Activated B cell treated with CpG ODN at 0.5 μM for 24 hours (primary cell): ENCODE measurements around the gene FHIT. TPM values are rescaled to one million over a fixed set of nuclear protein-coding genes. Genes with fewer than 3 reads are reported as not detected.

Source experiments
- ATAC-seq: fragments of 200-7000 bp; cut with Tn5 transposase; one replicate; pipeline ENCODE4 v1.10.0; 2021; ENCODE audit warnings: low read depth, mild to moderate bottlenecking, moderate library complexity
- CTCF ChIA-PET: fragments of 350-600 bp; sonication (Branson Sonifier 250); formaldehyde crosslinking; loops from one replicate; lab custom pipeline; 2021; ENCODE audit warnings: antibody characterized with exemption; lab: Charles Lee
- POLR2A ChIA-PET: fragments of 350-600 bp; sonication (Branson Sonifier 250); formaldehyde crosslinking; loops from one replicate; lab custom pipeline; 2021; ENCODE audit warnings: antibody characterized with exemption; lab: Charles Lee
- DNase-seq: peaks from one replicate; pipeline ENCODE4 v3.0.0; 2022
- H3K27ac Mint-ChIP-seq: one replicate; pipeline ENCODE4 v1.8.0; 2020; ENCODE audit warnings: mixed read lengths
- H3K27me3 Mint-ChIP-seq: one replicate; pipeline ENCODE4 v1.8.0; 2021; ENCODE audit warnings: mixed read lengths
- H3K36me3 Mint-ChIP-seq: one replicate; pipeline ENCODE4 v1.8.0; 2021; ENCODE audit warnings: low read depth, mixed read lengths
- H3K4me1 Mint-ChIP-seq: one replicate; pipeline ENCODE4 v1.8.0; 2021; ENCODE audit warnings: mixed read lengths
- H3K4me3 Mint-ChIP-seq: one replicate; pipeline ENCODE4 v1.8.0; 2020; ENCODE audit warnings: mild to moderate bottlenecking, mixed read lengths
- H3K9me3 Mint-ChIP-seq: one replicate; pipeline ENCODE4 v1.8.0; 2020; ENCODE audit warnings: mixed read lengths
- intact Hi-C: fragments of 100-400 bp; cut with micrococcal nuclease; formaldehyde crosslinking; loops from one replicate; pipeline ENCODE4 v1.15.1; 2024
- total RNA-seq: library from RNA; stranded (reverse); gene quantifications from 2 replicates; pipeline ENCODE4 v1.2.3, GENCODE V29; 2022
- TF ChIP-seq, protein P1 (sequence below): fragments of 200-600 bp; IDR thresholded peaks from one replicate; pipeline ENCODE4 v1.8.0; 2022; ENCODE audit warnings: antibody characterized with exemption, mild to moderate bottlenecking

Gene FHIT
- total RNA-seq, 1 donor from 2014 or later: 5.5 TPM

DNA sequence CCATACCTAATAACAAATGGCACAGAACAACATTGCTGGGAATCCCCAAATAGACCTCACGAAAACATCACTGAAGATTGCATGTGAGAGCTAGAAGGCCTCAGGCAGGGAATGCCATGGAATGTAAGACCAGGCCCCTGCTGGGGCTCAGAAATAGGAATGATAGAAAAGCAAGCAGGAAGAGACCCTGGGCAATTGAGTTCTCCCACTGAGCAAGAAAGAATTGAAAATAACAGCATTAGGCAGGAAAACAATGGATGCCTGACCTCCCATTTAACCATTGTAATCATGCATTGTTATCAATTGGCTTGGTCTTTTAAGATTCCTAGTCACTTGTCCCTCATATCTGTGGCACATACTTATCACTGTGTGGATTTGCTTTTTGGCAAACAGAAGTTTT lies 581.6 kb downstream of the FHIT start:
- no peak overlapping the region for H3K4me3 Mint-ChIP-seq
- H3K27ac Mint-ChIP-seq: no peak overlapping the region
- no peaks in the 10 kb centered on the region for H3K36me3 Mint-ChIP-seq
- no peak for ATAC-seq
- CTCF ChIA-PET: no interaction called here
- intact Hi-C loops: no loop called here
- TF ChIP-seq, protein P1, sequence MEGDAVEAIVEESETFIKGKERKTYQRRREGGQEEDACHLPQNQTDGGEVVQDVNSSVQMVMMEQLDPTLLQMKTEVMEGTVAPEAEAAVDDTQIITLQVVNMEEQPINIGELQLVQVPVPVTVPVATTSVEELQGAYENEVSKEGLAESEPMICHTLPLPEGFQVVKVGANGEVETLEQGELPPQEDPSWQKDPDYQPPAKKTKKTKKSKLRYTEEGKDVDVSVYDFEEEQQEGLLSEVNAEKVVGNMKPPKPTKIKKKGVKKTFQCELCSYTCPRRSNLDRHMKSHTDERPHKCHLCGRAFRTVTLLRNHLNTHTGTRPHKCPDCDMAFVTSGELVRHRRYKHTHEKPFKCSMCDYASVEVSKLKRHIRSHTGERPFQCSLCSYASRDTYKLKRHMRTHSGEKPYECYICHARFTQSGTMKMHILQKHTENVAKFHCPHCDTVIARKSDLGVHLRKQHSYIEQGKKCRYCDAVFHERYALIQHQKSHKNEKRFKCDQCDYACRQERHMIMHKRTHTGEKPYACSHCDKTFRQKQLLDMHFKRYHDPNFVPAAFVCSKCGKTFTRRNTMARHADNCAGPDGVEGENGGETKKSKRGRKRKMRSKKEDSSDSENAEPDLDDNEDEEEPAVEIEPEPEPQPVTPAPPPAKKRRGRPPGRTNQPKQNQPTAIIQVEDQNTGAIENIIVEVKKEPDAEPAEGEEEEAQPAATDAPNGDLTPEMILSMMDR: no peak
- POLR2A ChIA-PET: no interaction called here
- H3K9me3 Mint-ChIP-seq: peaks cover 15% of the 10 kb centered on the region
- no peaks in the 10 kb centered on the region for H3K27me3 Mint-ChIP-seq
- DNase-seq: no peak
- no peaks in the 10 kb centered on the region for H3K4me1 Mint-ChIP-seq

- intact Hi-C loops: no loop called here
- ChIA-PET CTCF (no interaction called here), POLR2A (no interaction called here)
- no peaks in the 10 kb centered on the region for H3K36me3 Mint-ChIP-seq
- no peak overlapping the region for H3K4me3 Mint-ChIP-seq
- TF ChIP-seq, protein P1: no peak
- ATAC-seq: no peak
- peaks cover 28% of the 10 kb centered on the region for H3K9me3 Mint-ChIP-seq
- H3K27ac Mint-ChIP-seq: no peak overlapping the region
- no peaks in the 10 kb centered on the region for H3K27me3 Mint-ChIP-seq
- DNase-seq: no peak
- no peaks in the 10 kb centered on the region for H3K4me1 Mint-ChIP-seq
Measured at GRCh38 chr3:60660026-60660425, 591.2 kb downstream of the FHIT start.

GRCh38 chr3:60659098-60659497 lies 592.2 kb downstream of the FHIT start:
- ChIA-PET CTCF (no interaction called here), POLR2A (no interaction called here)
- DNase-seq (no peak), ATAC-seq (no peak)
- no peaks in the 10 kb centered on the region for H3K4me1 Mint-ChIP-seq
- intact Hi-C loops: no loop called here
- H3K27ac Mint-ChIP-seq: no peak overlapping the region
- H3K36me3 Mint-ChIP-seq: no peaks in the 10 kb centered on the region
- H3K9me3 Mint-ChIP-seq: peaks cover 25% of the 10 kb centered on the region
- no peak overlapping the region for H3K4me3 Mint-ChIP-seq
- TF ChIP-seq, protein P1: no peak
- no peaks in the 10 kb centered on the region for H3K27me3 Mint-ChIP-seq

- Mint-ChIP-seq H3K9me3 (peaks cover 23% of the 10 kb centered on the region), H3K4me1 (no peaks in the 10 kb centered on the region), H3K27ac (no peak overlapping the region), H3K27me3 (no peaks in the 10 kb centered on the region), H3K4me3 (no peak overlapping the region), H3K36me3 (no peaks in the 10 kb centered on the region)
- ChIA-PET POLR2A (no interaction called here), CTCF (no interaction called here)
- intact Hi-C loops: no loop called here
- ATAC-seq (no peak), DNase-seq (no peak)
- TF ChIP-seq, protein P1: no peak
Measured at GRCh38 chr3:60657972-60658371, 593.3 kb downstream of the FHIT start.

DNA sequence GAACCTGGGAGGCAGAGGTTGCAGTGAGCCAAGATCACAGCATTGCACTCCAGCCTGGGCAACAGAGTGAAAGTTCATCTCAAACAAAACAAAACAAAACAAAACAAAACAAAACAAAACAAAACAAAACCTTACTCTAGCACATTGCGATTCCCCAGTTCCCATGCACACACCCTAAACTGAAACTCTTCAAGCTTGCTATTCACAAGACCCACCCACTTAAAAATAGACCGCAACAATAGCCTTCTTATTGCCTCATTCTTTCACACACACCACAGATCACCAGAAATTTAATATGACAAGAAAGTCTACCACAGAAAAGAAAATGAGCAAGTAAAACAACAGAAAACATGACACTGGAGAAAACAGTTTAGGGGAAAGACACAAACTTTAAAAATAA lies 598.4 kb downstream of the FHIT start:
- POLR2A ChIA-PET: no interaction called here
- Mint-ChIP-seq H3K36me3 (no peaks in the 10 kb centered on the region), H3K27ac (no peak overlapping the region)

More for the DNA sequence above, 598.4 kb downstream of the FHIT start:
- Mint-ChIP-seq H3K27me3 (no peaks in the 10 kb centered on the region), H3K4me3 (no peak overlapping the region), H3K4me1 (peaks cover 4% of the 10 kb centered on the region), H3K9me3 (no peaks in the 10 kb centered on the region)
- ATAC-seq (no peak), DNase-seq (no peak)
- TF ChIP-seq, protein P1: no peak
- CTCF ChIA-PET: no interaction called here
- intact Hi-C loops: no loop called here
